Astrocyte (in vitro differentiated cells and primary cell): ENCODE results near the gene GRK3.

Experiments
- EZH2 ChIP-seq: IDR thresholded peaks from 2 replicates; pipeline ENCODE4 v1.6.1; 2012; ENCODE audit warnings: mild to moderate bottlenecking, low read length, inconsistent platforms; ENCODE audit not compliant: insufficient read depth
- TF ChIP-seq, protein P1 (sequence below): IDR thresholded peaks from 2 replicates; pipeline ENCODE4 v1.5.1; 2011; ENCODE audit warnings: low read depth, mild to moderate bottlenecking, inconsistent platforms, low read length, moderate library complexity; ENCODE audit not compliant: insufficient read depth

- TF ChIP-seq, protein P1, sequence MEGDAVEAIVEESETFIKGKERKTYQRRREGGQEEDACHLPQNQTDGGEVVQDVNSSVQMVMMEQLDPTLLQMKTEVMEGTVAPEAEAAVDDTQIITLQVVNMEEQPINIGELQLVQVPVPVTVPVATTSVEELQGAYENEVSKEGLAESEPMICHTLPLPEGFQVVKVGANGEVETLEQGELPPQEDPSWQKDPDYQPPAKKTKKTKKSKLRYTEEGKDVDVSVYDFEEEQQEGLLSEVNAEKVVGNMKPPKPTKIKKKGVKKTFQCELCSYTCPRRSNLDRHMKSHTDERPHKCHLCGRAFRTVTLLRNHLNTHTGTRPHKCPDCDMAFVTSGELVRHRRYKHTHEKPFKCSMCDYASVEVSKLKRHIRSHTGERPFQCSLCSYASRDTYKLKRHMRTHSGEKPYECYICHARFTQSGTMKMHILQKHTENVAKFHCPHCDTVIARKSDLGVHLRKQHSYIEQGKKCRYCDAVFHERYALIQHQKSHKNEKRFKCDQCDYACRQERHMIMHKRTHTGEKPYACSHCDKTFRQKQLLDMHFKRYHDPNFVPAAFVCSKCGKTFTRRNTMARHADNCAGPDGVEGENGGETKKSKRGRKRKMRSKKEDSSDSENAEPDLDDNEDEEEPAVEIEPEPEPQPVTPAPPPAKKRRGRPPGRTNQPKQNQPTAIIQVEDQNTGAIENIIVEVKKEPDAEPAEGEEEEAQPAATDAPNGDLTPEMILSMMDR = no peak
- no peak for TF ChIP-seq EZH2
Observed at GRCh38 chr22:25701056-25701780, 136.7 kb downstream of the GRK3 start.
